Activated B cell treated with CpG ODN at 0.5 μM for 24 hours (primary cell): Measurements from ENCODE around the gene SERPINB1. TPM values are rescaled to one million over a fixed set of nuclear protein-coding genes. Genes with fewer than 3 reads are reported as not detected.

Experiments used
- ATAC-seq: fragments of 200-7000 bp; cut with Tn5 transposase; one replicate; pipeline ENCODE4 v1.10.0; 2021; ENCODE audit warnings: low read depth, mild to moderate bottlenecking, moderate library complexity
- CTCF ChIA-PET: fragments of 350-600 bp; sonication (Branson Sonifier 250); formaldehyde crosslinking; loops from one replicate; lab custom pipeline; 2021; ENCODE audit warnings: antibody characterized with exemption; lab: Charles Lee
- POLR2A ChIA-PET: fragments of 350-600 bp; sonication (Branson Sonifier 250); formaldehyde crosslinking; loops from one replicate; lab custom pipeline; 2021; ENCODE audit warnings: antibody characterized with exemption; lab: Charles Lee
- DNase-seq: peaks from one replicate; pipeline ENCODE4 v3.0.0; 2022
- H3K27ac Mint-ChIP-seq: one replicate; pipeline ENCODE4 v1.8.0; 2020; ENCODE audit warnings: mixed read lengths
- H3K27me3 Mint-ChIP-seq: one replicate; pipeline ENCODE4 v1.8.0; 2021; ENCODE audit warnings: mixed read lengths
- H3K36me3 Mint-ChIP-seq: one replicate; pipeline ENCODE4 v1.8.0; 2021; ENCODE audit warnings: low read depth, mixed read lengths
- H3K4me1 Mint-ChIP-seq: one replicate; pipeline ENCODE4 v1.8.0; 2021; ENCODE audit warnings: mixed read lengths
- H3K4me3 Mint-ChIP-seq: one replicate; pipeline ENCODE4 v1.8.0; 2020; ENCODE audit warnings: mild to moderate bottlenecking, mixed read lengths
- H3K9me3 Mint-ChIP-seq: one replicate; pipeline ENCODE4 v1.8.0; 2020; ENCODE audit warnings: mixed read lengths
- CTCF ChIP-seq: fragments of 200-600 bp; IDR thresholded peaks from one replicate; pipeline ENCODE4 v1.8.0; 2022; ENCODE audit warnings: antibody characterized with exemption, mild to moderate bottlenecking
- intact Hi-C: fragments of 100-400 bp; cut with micrococcal nuclease; formaldehyde crosslinking; loops from one replicate; pipeline ENCODE4 v1.15.1; 2024
- total RNA-seq: library from RNA; stranded (reverse); gene quantifications from 2 replicates; pipeline ENCODE4 v1.2.3, GENCODE V29; 2022

SERPINB1 gene
- total RNA-seq, 1 donor from 2014 or later, result 59.9 TPM

- Mint-ChIP-seq H3K4me3 (no peak overlapping the region), H3K27ac (no peak overlapping the region), H3K36me3 (no peaks in the 10 kb centered on the region), H3K27me3 (no peaks in the 10 kb centered on the region), H3K9me3 (no peaks in the 10 kb centered on the region), H3K4me1 (no peaks in the 10 kb centered on the region)
- ATAC-seq (no peak), DNase-seq (no peak)
- ChIA-PET POLR2A (no interaction called here), CTCF (no interaction called here)
- intact Hi-C loops, result no loop called here
- no peak for TF ChIP-seq CTCF
Measured at GRCh38 chr6:2809015-2809414, 32.6 kb downstream of the SERPINB1 start.

GRCh38 chr6:2807342-2808090 lies 34.1 kb downstream of the SERPINB1 start:
- DNase-seq (no peak), ATAC-seq (no peak)
- no peaks in the 10 kb centered on the region for H3K9me3 Mint-ChIP-seq
- no peak for TF ChIP-seq CTCF
- intact Hi-C loops, result no loop called here
- H3K4me3 Mint-ChIP-seq, result no peak overlapping the region
- ChIA-PET CTCF (interaction anchor here (1.4 kb wide), 1 partner anchor 16 kb away, joined by 3 read pairs; no protein-coding TSS in a partner anchor), POLR2A (no interaction called here)
- no peaks in the 10 kb centered on the region for H3K36me3 Mint-ChIP-seq
- H3K27ac Mint-ChIP-seq, result no peak overlapping the region
- no peaks in the 10 kb centered on the region for H3K4me1 Mint-ChIP-seq
- no peaks in the 10 kb centered on the region for H3K27me3 Mint-ChIP-seq

GRCh38 chr6:2806644-2807043 lies 35.0 kb downstream of the SERPINB1 start:
- ChIA-PET CTCF (interaction anchor here (1.4 kb wide), 1 partner anchor 15 kb away, joined by 3 read pairs; no protein-coding TSS in a partner anchor), POLR2A (no interaction called here)
- ATAC-seq (no peak), DNase-seq (no peak)
- Mint-ChIP-seq H3K4me3 (no peak overlapping the region), H3K27me3 (no peaks in the 10 kb centered on the region), H3K27ac (no peak overlapping the region), H3K9me3 (no peaks in the 10 kb centered on the region), H3K36me3 (no peaks in the 10 kb centered on the region), H3K4me1 (no peaks in the 10 kb centered on the region)
- intact Hi-C loops, result no loop called here
- TF ChIP-seq CTCF, result no peak

- no peaks in the 10 kb centered on the region for H3K4me1 Mint-ChIP-seq
- H3K27ac Mint-ChIP-seq, result no peak overlapping the region
- POLR2A ChIA-PET, result no interaction called here
- intact Hi-C loops, result no loop called here
- no peaks in the 10 kb centered on the region for H3K27me3 Mint-ChIP-seq
- no peak overlapping the region for H3K4me3 Mint-ChIP-seq
- DNase-seq, result no peak
- ATAC-seq, result no peak
- H3K36me3 Mint-ChIP-seq, result no peaks in the 10 kb centered on the region
- no peaks in the 10 kb centered on the region for H3K9me3 Mint-ChIP-seq
- CTCF ChIA-PET, result no interaction called here
- no peak for TF ChIP-seq CTCF
Measured at GRCh38 chr6:2805031-2805430, 36.6 kb downstream of the SERPINB1 start.

GRCh38 chr6:2804516-2804915 lies 37.1 kb downstream of the SERPINB1 start:
- Mint-ChIP-seq H3K4me3 (no peak overlapping the region), H3K9me3 (no peaks in the 10 kb centered on the region), H3K27me3 (no peaks in the 10 kb centered on the region), H3K36me3 (no peaks in the 10 kb centered on the region), H3K4me1 (no peaks in the 10 kb centered on the region), H3K27ac (no peak overlapping the region)
- ATAC-seq (no peak), DNase-seq (no peak)
- intact Hi-C loops, result no loop called here
- ChIA-PET CTCF (no interaction called here), POLR2A (no interaction called here)
- no peak for TF ChIP-seq CTCF
